ENCODE measurements around the gene ASB16. TPM values are rescaled to one million over a fixed set of nuclear protein-coding genes. Genes with fewer than 3 reads are reported as not detected.

The ASB16 gene
- total and polyA plus RNA-seq, 3 donors from 2014 or later: 0.86 to 5.7 (median 2.5) TPM

DNA sequence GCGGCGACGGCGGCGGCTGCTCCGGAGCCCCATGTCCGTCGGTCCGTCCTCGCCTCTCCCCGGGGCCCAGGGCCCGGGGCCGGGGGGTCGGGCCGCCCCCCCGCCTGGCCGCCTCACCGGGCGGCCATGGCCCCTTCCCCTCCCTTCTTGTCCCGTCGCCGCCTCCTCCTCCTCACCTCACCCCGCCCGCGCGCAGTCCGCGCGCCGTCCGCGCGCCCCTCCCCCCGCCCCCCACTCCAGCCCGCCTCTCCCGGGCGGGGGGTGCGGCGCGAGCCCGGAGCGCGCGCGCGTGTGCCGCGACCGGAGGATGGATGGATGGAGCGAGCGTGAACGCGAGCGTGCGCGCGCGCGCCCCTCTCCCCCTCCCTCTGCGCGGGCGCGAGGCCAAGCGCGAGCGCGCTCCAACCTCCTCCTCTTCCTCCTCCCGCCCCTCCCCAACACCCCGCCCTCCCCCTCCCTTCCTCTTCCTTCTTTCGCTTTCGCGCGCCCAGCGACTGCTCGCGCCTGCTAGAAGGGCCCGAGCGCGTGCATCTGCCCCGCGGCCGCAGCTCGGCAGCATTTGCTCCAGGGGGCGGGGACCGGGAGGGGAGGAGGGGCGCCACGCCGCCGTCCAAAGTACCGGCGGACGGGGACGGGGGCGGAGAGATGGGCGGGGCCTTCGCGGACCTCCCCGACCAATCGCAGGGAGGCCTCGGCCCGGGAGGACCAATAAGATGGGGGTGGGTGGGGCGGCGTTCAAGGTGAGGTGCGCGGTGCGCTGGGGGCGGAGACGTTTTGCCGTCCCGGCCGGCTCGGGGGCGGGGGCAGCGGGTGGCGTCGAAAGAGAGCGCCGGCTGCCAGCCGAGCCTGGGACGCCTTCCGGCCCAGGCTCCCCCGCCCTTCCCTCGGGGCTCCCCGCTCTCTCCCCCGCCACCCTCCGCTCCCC, 29.3 kb downstream of the ASB16 start, which contains the start of gene ATXN7L3:
ATXN7L3 (minus strand) TSS at position 332 of the 925 bp plus-strand sequence. CDS start 1,814 bp downstream, outside the sequence.
- no peaks in the 10 kb centered on the region for H3K36me3 ChIP-seq (ENCODE audit: low read depth, missing control alignments)
- peak within 1 kb of the TSS; percentile 94 to 100 for H3K4me3 ChIP-seq
- no peaks in the 10 kb centered on the region for H3K9me3 ChIP-seq
- H3K27ac ChIP-seq: peak within 1 kb of the TSS; percentile 97 to 100
- TF ChIP-seq, protein P1, sequence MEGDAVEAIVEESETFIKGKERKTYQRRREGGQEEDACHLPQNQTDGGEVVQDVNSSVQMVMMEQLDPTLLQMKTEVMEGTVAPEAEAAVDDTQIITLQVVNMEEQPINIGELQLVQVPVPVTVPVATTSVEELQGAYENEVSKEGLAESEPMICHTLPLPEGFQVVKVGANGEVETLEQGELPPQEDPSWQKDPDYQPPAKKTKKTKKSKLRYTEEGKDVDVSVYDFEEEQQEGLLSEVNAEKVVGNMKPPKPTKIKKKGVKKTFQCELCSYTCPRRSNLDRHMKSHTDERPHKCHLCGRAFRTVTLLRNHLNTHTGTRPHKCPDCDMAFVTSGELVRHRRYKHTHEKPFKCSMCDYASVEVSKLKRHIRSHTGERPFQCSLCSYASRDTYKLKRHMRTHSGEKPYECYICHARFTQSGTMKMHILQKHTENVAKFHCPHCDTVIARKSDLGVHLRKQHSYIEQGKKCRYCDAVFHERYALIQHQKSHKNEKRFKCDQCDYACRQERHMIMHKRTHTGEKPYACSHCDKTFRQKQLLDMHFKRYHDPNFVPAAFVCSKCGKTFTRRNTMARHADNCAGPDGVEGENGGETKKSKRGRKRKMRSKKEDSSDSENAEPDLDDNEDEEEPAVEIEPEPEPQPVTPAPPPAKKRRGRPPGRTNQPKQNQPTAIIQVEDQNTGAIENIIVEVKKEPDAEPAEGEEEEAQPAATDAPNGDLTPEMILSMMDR (IDR thresholded peaks at IDR 0.05): no peak
- TF ChIP-seq POLR2A (IDR thresholded peaks at IDR 0.05): no peak
- H3K4me1 ChIP-seq: peaks cover 16% of the 10 kb centered on the region
- H3K27me3 ChIP-seq: no peaks in the 10 kb centered on the region
- intact Hi-C loops (cut with DNase I; ENCODE audit: low total_unique reads): no loop called here
- DNase-seq: peak; percentile 99
- 0 to 1% methylated on average over 48 to 100 of the region's 126 CpGs for WGBS, 2 donors

DNA sequence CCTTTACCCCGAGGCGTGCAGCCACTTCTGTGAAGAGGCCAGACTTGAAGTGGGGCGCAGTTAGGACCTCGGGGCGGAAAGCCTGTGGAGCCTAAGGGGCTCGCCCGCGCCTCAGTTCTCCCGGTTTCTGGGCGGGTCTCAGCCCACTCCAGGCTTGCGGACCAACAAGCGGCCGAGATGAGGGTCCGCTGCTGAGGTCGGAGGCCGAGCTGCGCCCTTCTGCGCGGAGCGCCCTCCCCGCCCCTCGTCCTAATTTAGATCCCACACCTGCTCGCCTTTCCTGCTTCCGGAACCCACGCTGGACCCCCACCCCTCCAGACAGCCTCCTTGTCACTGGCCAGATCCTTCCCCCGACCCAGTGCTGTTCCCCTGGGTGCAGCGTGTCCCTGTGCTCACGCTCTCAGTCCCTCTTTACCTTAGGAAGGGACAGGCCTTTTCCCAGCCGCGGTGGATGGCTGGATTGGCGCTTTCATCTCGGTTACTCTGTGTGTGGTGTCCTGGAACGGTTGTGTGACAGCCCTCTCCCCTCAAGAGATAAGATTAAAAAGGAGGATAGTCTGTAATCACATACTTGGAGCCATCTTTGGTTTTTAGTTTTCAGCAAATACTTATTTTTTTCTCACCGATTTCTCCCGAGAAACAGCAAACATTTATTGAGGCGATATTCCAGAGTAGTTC, 30.1 kb downstream of the ASB16 start:
- TF ChIP-seq POLR2A (IDR thresholded peaks at IDR 0.05): no peak
- TF ChIP-seq, protein P1 (IDR thresholded peaks at IDR 0.05): no peak
- whole genome bisulfite sequencing, 2 donors: 3 to 5% methylated on average over 21 to 36 of the region's 36 CpGs
- peak overlapping the region; percentile 97 to 100 for H3K27ac ChIP-seq
- peaks cover 16% of the 10 kb centered on the region for H3K4me1 ChIP-seq
- intact Hi-C loops (cut with DNase I; ENCODE audit: low total_unique reads): no loop called here
- no peaks in the 10 kb centered on the region for H3K9me3 ChIP-seq
- peak overlapping the region; percentile 94 to 100 for H3K4me3 ChIP-seq
- H3K36me3 ChIP-seq (ENCODE audit: low read depth, missing control alignments): no peaks in the 10 kb centered on the region
- DNase-seq: peak; percentile 41
- H3K27me3 ChIP-seq: no peaks in the 10 kb centered on the region

DNA sequence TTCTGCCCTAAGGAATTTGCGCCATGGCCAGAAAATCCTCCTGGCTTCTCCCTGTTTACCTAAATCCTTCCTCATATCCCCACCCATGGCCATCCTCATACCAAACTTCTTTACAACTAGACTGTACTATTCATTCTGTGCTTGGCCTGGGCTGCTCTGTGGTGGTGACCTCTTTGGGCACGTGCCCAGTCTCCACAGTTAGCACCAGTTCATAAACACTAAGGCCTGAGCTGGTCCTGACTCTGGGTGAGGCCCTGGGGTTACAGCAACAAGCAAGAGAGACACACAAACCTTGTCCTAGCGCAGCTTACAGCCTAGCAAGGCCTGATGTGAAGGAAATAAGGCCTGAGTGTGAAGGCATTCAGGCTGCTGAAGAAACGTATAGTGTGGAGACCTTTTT, 32.3 kb downstream of the ASB16 start:
- Histone ChIP-seq H3K36me3 (ENCODE audit: low read depth, missing control alignments) (no peaks in the 10 kb centered on the region), H3K4me3 (no peak overlapping the region), H3K27me3 (no peaks in the 10 kb centered on the region), H3K27ac (no peak overlapping the region), H3K4me1 (peaks cover 11% of the 10 kb centered on the region), H3K9me3 (no peaks in the 10 kb centered on the region)
- WGBS, 2 donors: 79 to 94% methylated on average over 4 of the region's 4 CpGs
- intact Hi-C loops (cut with DNase I; ENCODE audit: low total_unique reads): no loop called here
- TF ChIP-seq, protein P1 (IDR thresholded peaks at IDR 0.05): no peak
- no peak for TF ChIP-seq POLR2A (IDR thresholded peaks at IDR 0.05)
- no peak for DNase-seq

DNA sequence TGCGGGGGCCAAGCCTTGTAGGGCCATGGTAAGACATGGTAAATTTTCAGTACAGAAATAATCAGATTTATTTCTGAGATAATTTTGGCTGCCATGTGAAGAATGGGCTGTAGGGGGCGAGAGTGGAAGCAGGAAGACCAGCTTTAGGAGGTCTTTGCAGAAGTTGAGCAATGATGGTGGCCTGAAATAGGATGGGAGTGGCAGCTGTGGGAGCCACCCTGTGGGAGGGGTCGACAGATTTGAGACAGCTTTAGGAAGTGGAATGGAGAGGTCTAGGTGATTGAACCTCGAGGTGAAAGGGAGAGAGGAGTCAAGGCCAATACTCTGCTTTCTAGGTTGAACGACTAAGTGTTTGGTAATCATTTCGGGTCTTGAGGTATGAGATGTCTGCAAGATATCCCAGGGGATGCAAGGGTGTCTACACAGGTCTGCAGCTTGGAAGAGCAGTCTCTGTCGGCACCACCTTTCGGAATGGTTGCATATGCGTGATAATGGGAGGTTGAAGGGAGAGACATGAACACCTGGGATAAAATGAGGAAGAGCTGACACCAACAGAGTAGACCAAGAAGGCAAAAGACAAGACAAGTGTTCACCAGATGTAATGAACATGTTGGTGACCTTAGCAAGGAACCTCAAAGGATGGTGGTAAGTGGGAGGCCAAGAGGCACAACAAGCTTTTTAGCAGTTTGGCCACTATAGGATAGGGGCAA, 33.4 kb downstream of the ASB16 start:
- H3K4me1 ChIP-seq: no peaks in the 10 kb centered on the region
- H3K4me3 ChIP-seq: no peak overlapping the region
- DNase-seq: no peak
- no peaks in the 10 kb centered on the region for H3K27me3 ChIP-seq
- 66 to 69% methylated on average over 9 of the region's 9 CpGs for WGBS, 2 donors
- peaks cover 5% of the 10 kb centered on the region for H3K36me3 ChIP-seq (ENCODE audit: low read depth, missing control alignments)
- intact Hi-C loops (cut with DNase I; ENCODE audit: low total_unique reads): no loop called here
- H3K9me3 ChIP-seq: no peaks in the 10 kb centered on the region
- no peak overlapping the region for H3K27ac ChIP-seq
- TF ChIP-seq, protein P1 (IDR thresholded peaks at IDR 0.05): peak; percentile 29 to 53 (median 50)
- no peak for TF ChIP-seq POLR2A (IDR thresholded peaks at IDR 0.05)
